H9 (cell line): ENCODE results near the gene IKZF1. TPM values are rescaled to one million over a fixed set of nuclear protein-coding genes. Genes with fewer than 3 reads are reported as not detected.

Experiments used
- DNase-seq: peaks from one replicate; pipeline ENCODE4 v3.0.0-alpha.2; 2017
- H2AFZ ChIP-seq: one replicate; pipeline ENCODE4 v1.6.1; 2013; ENCODE audit warnings: mild to moderate bottlenecking, low read length, control low read depth, moderate library complexity
- H2AK5ac ChIP-seq: 2 replicates; pipeline ENCODE4 v1.6.1; 2013; ENCODE audit warnings: low read length, control low read depth, mixed read lengths; ENCODE audit not compliant: insufficient read length
- H2BK120ac ChIP-seq: one replicate; pipeline ENCODE4 v1.6.1; 2013; ENCODE audit warnings: low read depth, mild to moderate bottlenecking, low read length, control low read depth, inconsistent platforms; ENCODE audit not compliant: poor library complexity, severe bottlenecking
- H2BK12ac ChIP-seq: 2 replicates; pipeline ENCODE4 v1.6.1; 2013; ENCODE audit warnings: low read length, control low read depth, mixed read lengths, low read depth; ENCODE audit not compliant: insufficient read length
- H2BK15ac ChIP-seq: 2 replicates; pipeline ENCODE4 v1.6.1; 2013; ENCODE audit warnings: low read depth, low read length, control low read depth
- H2BK20ac ChIP-seq: one replicate; pipeline ENCODE4 v1.6.1; 2013; ENCODE audit warnings: low read depth, mild to moderate bottlenecking, low read length, control low read depth, inconsistent platforms; ENCODE audit not compliant: poor library complexity, severe bottlenecking
- H2BK5ac ChIP-seq: 2 replicates; pipeline ENCODE4 v1.6.1; 2013; ENCODE audit warnings: low read length, control low read depth, mixed read lengths; ENCODE audit not compliant: insufficient read length
- H3K14ac ChIP-seq: 2 replicates; pipeline ENCODE4 v1.6.1; 2013; ENCODE audit warnings: low read length, control low read depth; ENCODE audit not compliant: insufficient read depth
- H3K18ac ChIP-seq: 2 replicates; pipeline ENCODE4 v1.6.1; 2013; ENCODE audit warnings: low read depth, mild to moderate bottlenecking, mixed read lengths, low read length, control low read depth; ENCODE audit not compliant: insufficient read length
- H3K23ac ChIP-seq: 2 replicates; pipeline ENCODE4 v1.6.1; 2013; ENCODE audit warnings: low read length, control low read depth, mixed read lengths, low read depth; ENCODE audit not compliant: insufficient read length
- H3K23me2 ChIP-seq: 2 replicates; pipeline ENCODE4 v1.6.1; 2013; ENCODE audit warnings: low read depth, mild to moderate bottlenecking, mixed read lengths, low read length, control low read depth; ENCODE audit not compliant: insufficient read length, poor library complexity, severe bottlenecking
- H3K27ac ChIP-seq: 2 replicates; pipeline ENCODE4 v1.5.1; 2013; ENCODE audit warnings: low read length, control low read depth, mixed read lengths, low read depth; ENCODE audit not compliant: insufficient read length
- H3K27me3 ChIP-seq: 2 replicates; pipeline ENCODE4 v1.6.1; 2013; ENCODE audit warnings: low read length, control low read depth, inconsistent platforms; ENCODE audit not compliant: insufficient read depth
- H3K4ac ChIP-seq: 2 replicates; pipeline ENCODE4 v1.6.1; 2013; ENCODE audit warnings: low read depth, mild to moderate bottlenecking, control low read depth, inconsistent platforms, low read length, moderate library complexity
- H3K4me1 ChIP-seq: 2 replicates; pipeline ENCODE4 v1.6.1; 2013; ENCODE audit warnings: low read length, control low read depth, inconsistent platforms; ENCODE audit not compliant: insufficient read depth
- H3K4me2 ChIP-seq: 2 replicates; pipeline ENCODE4 v1.6.1; 2013; ENCODE audit warnings: low read length, control low read depth, mixed read lengths; ENCODE audit not compliant: insufficient read length, insufficient read depth
- H3K56ac ChIP-seq: 2 replicates; pipeline ENCODE4 v1.6.1; 2013; ENCODE audit warnings: low read depth, mild to moderate bottlenecking, mixed read lengths, low read length, control low read depth; ENCODE audit not compliant: insufficient read length
- H3K79me1 ChIP-seq: 2 replicates; pipeline ENCODE4 v1.6.1; 2013; ENCODE audit warnings: low read depth, mild to moderate bottlenecking, moderate library complexity, low read length, control low read depth, inconsistent platforms; ENCODE audit not compliant: insufficient read depth, poor library complexity, severe bottlenecking
- H3K79me2 ChIP-seq: 2 replicates; pipeline ENCODE4 v1.6.1; 2013; ENCODE audit warnings: low read length, control low read depth, inconsistent platforms; ENCODE audit not compliant: insufficient read depth
- H3K9ac ChIP-seq: 2 replicates; pipeline ENCODE4 v1.6.1; 2013; ENCODE audit warnings: low read length, control low read depth, mixed read lengths; ENCODE audit not compliant: insufficient read length; ENCODE audit errors: extremely low read depth
- H3K9me3 ChIP-seq: one replicate; pipeline ENCODE4 v1.6.1; 2013; ENCODE audit warnings: low read depth, low read length, inconsistent platforms; ENCODE audit not compliant: control insufficient read depth
- H3T11ph ChIP-seq: one replicate; pipeline ENCODE4 v1.6.1; 2013; ENCODE audit warnings: mild to moderate bottlenecking, low read length, control low read depth, inconsistent platforms
- H4K20me1 ChIP-seq: one replicate; pipeline ENCODE4 v1.6.1; 2013; ENCODE audit not compliant: control insufficient read depth, insufficient read length, insufficient read depth
- H4K5ac ChIP-seq: 2 replicates; pipeline ENCODE4 v1.6.1; 2013; ENCODE audit warnings: low read depth, mild to moderate bottlenecking, mixed read lengths, low read length, control low read depth; ENCODE audit not compliant: insufficient read length
- H4K8ac ChIP-seq: replicated peaks from 2 replicates; pipeline ENCODE4 v1.6.1; 2013; ENCODE audit warnings: low read length, control low read depth, mixed read lengths, low read depth; ENCODE audit not compliant: insufficient read length
- H4K91ac ChIP-seq: 2 replicates; pipeline ENCODE4 v1.6.1; 2013; ENCODE audit warnings: low read depth, mild to moderate bottlenecking, moderate library complexity, mixed read lengths, low read length, control low read depth; ENCODE audit not compliant: insufficient read length
- H3K27ac Mint-ChIP-seq, 3 experiments: 2 replicates in 2 of 3; 3 replicates in 1 of 3; pipeline ENCODE4 v1.8.0; 2020 to 2021; ENCODE audit warnings: mixed read lengths in 3 of 3, mild to moderate bottlenecking in 1 of 3, moderate library complexity in 1 of 3
- H3K27me3 Mint-ChIP-seq: 2 replicates; pipeline ENCODE4 v1.8.0; 2021; ENCODE audit warnings: low read depth, mild to moderate bottlenecking, moderate library complexity, mixed read lengths
- H3K36me3 Mint-ChIP-seq, 3 experiments: 2 replicates in 2 of 3; 3 replicates in 1 of 3; pipeline ENCODE4 v1.8.0; 2020 to 2021; ENCODE audit warnings: low read depth in 3 of 3, mixed read lengths in 3 of 3; ENCODE audit not compliant: insufficient read depth in 1 of 3
- H3K4me1 Mint-ChIP-seq, 2 experiments: 2 replicates each; pipeline ENCODE4 v1.8.0; 2020; ENCODE audit warnings: mixed read lengths in 2 of 2
- H3K4me3 Mint-ChIP-seq, 2 experiments: 2 replicates in 1 of 2; 3 replicates in 1 of 2; pipeline ENCODE4 v1.8.0; 2020 to 2021; ENCODE audit warnings: mild to moderate bottlenecking in 2 of 2, mixed read lengths in 2 of 2, moderate library complexity in 1 of 2
- H3K9me3 Mint-ChIP-seq, 2 experiments: 2 replicates in 1 of 2; 3 replicates in 1 of 2; pipeline ENCODE4 v1.8.0; 2020; ENCODE audit warnings: mild to moderate bottlenecking in 2 of 2, mixed read lengths in 2 of 2, moderate library complexity in 1 of 2
- WGBS: extraction: QIAGEN DNeasy Blood & Tissue Kit; methylation state at CpG from one replicate; pipeline ENCODE4 v1.1.7; 2013; ENCODE audit warnings: missing lambda C conversion rate, low lambda C conversion rate, mixed read lengths; ENCODE audit not compliant: insufficient read length; ENCODE audit errors: extremely low coverage; 5-methylcytosine and 5-hydroxymethylcytosine counted together
- total RNA-seq: library from RNA; stranded (reverse); gene quantifications from 2 replicates; pipeline ENCODE4 v1.2.1, GENCODE V29; 2021
- TF ChIP-seq, protein P1 (sequence below): fragments of 200-600 bp; sonication (generic); conservative IDR thresholded peaks from 3 replicates; pipeline ENCODE4 v1.8.0; 2021; ENCODE audit warnings: antibody characterized with exemption, mild to moderate bottlenecking

The IKZF1 gene
- total RNA-seq, 1 experiment from 2014 or later: 0.98 TPM

DNA sequence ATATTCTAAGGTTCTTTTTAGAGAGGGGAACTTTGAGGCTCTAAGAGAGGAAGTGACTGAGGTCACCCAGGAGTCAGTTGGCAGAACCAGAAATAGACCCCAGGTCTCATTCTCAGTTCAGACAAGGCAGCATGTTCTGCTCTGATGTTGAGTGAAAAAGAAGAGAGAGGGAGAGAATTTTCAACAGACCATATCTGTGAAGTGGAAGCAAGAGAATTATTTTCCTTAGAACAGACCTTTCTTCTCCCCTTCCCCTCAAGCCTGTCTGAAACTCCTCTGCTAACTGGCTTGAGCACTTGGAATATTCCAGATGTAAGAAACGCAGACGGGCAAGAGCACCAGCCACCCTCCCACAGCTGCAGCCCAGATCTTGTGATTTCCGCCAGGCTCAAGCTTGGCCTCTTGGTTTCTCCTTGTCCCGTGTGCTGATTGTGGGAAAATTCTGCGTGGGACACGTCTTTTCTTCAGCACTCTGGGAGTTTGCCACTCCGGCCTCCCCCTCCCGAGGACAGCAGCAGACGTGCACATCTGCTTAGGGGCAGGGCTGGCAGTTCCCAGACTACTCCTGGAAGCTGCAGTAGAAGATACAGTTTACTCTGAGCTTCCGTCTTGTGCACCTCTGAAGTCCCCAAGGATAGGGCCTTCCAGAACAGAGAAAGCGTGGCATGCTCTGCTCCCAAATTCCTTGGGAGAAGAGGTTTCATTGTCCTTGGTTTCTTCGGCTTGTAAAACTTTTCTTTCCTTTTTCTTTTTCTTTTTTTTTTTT lies 22.7 kb upstream of the IKZF1 start:
- WGBS: no CpG with 5 or more reads among the region's 12 CpGs
- TF ChIP-seq, protein P1, sequence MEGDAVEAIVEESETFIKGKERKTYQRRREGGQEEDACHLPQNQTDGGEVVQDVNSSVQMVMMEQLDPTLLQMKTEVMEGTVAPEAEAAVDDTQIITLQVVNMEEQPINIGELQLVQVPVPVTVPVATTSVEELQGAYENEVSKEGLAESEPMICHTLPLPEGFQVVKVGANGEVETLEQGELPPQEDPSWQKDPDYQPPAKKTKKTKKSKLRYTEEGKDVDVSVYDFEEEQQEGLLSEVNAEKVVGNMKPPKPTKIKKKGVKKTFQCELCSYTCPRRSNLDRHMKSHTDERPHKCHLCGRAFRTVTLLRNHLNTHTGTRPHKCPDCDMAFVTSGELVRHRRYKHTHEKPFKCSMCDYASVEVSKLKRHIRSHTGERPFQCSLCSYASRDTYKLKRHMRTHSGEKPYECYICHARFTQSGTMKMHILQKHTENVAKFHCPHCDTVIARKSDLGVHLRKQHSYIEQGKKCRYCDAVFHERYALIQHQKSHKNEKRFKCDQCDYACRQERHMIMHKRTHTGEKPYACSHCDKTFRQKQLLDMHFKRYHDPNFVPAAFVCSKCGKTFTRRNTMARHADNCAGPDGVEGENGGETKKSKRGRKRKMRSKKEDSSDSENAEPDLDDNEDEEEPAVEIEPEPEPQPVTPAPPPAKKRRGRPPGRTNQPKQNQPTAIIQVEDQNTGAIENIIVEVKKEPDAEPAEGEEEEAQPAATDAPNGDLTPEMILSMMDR: no peak
- H3K18ac ChIP-seq: no peak overlapping the region
- H3K9me3 ChIP-seq: no peaks in the 10 kb centered on the region
- no peaks in the 10 kb centered on the region for H4K20me1 ChIP-seq
- H3K23me2 ChIP-seq: no peaks in the 10 kb centered on the region
- H3K4me2 ChIP-seq: no peak overlapping the region
- H2BK12ac ChIP-seq: no peak overlapping the region
- no peak overlapping the region for H2AK5ac ChIP-seq
- H3K27ac Mint-ChIP-seq: no peak overlapping the region
- no peak overlapping the region for H3T11ph ChIP-seq
- no peak overlapping the region for H4K8ac ChIP-seq
- H3K79me1 ChIP-seq: no peaks in the 10 kb centered on the region
- H2BK15ac ChIP-seq: no peak overlapping the region
- no peaks in the 10 kb centered on the region for H3K4me1 Mint-ChIP-seq
- no peak overlapping the region for H2BK20ac ChIP-seq
- peaks cover 0 to 7% of the 10 kb centered on the region in 2 experiments; a peak in 2 of 5 replicates for H3K9me3 Mint-ChIP-seq
- no peaks in the 10 kb centered on the region for H3K27me3 ChIP-seq
- no peak overlapping the region for H3K27ac ChIP-seq
- no peak for DNase-seq
- no peak overlapping the region for H4K5ac ChIP-seq
- H3K9ac ChIP-seq: no peak overlapping the region
- no peak overlapping the region for H3K23ac ChIP-seq
- H4K91ac ChIP-seq: no peak overlapping the region
- no peak overlapping the region for H3K56ac ChIP-seq
- H3K27me3 Mint-ChIP-seq: peaks cover 1% of the 10 kb centered on the region
- no peaks in the 10 kb centered on the region for H3K4me1 ChIP-seq
- H2AFZ ChIP-seq: no peak overlapping the region
- H3K36me3 Mint-ChIP-seq: no peaks in the 10 kb centered on the region; a peak in 1 of 7 replicates
- H2BK5ac ChIP-seq: no peak overlapping the region
- no peak overlapping the region for H3K4ac ChIP-seq
- H3K14ac ChIP-seq: peak overlapping the region; percentile 29; the same call in 1 of the 2 replicates
- H3K79me2 ChIP-seq: no peaks in the 10 kb centered on the region
- no peak overlapping the region for H2BK120ac ChIP-seq
- H3K4me3 Mint-ChIP-seq: no peak overlapping the region
